Stimulated activated CD4-positive, alpha-beta T cell treated with anti-CD3 and anti-CD28 coated beads, Interleukin-15, amount 100 ng/mL, for 48 hours (primary cell): Measurements from ENCODE around the gene PATJ.

Experiments used
- DNase-seq, 2 donors: peaks; one replicate each; pipeline ENCODE4 v3.0.0-alpha.2; 2020; ENCODE audit warnings: low read depth in 2 of 2

The PATJ gene

DNA sequence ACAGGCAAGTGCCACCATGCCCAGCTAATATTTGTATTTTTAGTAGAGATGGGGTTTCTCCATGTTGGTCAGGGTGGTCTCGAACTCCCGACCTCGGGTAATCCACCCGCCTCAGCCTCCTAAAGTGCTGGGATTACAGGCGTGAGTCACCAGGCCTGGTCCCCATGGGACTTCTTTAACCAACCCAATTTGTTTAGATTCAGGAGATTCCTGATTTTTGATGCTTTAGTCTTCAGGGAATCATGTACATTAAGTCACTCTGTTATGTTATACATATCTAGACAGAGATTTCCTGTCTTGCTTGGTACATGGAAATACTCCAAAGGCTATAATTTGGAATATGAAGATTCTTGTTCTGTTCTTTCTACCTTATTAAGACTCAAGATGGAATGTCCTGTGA, 250.0 kb downstream of the PATJ start:
- DNase-seq, result no peak

- no peak for DNase-seq
These were observed 251.2 kb downstream of the PATJ start for GRCh38 chr1:61993331-61993961.

GRCh38 chr1:61995641-61996040, 253.4 kb downstream of the PATJ start:
- DNase-seq, result no peak

DNA sequence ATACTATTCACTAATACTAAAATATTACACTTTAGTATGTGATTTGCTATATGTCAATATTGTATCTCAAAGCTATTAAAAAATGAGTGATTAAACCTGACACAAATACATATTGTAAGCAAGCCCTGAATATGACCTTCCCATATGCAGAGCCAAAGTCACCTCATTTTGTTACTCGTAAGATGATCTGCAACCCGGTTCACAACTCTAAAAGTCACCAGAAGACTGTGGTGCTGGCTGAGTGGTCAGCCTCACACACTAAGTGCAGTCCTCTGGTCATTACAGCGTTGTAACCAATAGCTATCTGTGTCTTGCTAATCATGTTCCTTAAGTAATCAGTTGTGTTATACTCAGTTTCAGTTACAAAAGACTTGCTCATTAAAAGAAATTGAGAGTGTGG, 254.8 kb downstream of the PATJ start:
- DNase-seq, result no peak

GRCh38 chr1:62003777-62004176, 261.5 kb downstream of the PATJ start:
- DNase-seq, result no peak

DNA sequence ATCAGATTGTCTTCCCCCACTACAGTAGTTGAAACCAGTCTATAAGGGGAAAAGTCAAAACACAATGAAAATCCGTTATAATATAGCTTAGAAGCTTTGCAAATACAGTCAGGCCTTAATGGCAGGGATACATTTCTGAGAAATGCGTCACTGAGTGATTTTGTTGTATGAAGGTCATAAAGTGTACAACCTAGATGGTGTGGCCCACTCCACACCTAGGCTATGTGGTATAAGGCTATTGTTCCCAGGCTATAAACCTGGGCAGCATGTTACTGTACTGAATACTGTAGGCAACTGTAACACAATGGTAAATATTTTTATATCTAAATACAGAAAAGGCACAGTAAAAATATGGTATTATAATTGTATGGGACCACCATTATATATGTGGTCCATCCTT, 264.4 kb downstream of the PATJ start:
- DNase-seq, result no peak

DNA sequence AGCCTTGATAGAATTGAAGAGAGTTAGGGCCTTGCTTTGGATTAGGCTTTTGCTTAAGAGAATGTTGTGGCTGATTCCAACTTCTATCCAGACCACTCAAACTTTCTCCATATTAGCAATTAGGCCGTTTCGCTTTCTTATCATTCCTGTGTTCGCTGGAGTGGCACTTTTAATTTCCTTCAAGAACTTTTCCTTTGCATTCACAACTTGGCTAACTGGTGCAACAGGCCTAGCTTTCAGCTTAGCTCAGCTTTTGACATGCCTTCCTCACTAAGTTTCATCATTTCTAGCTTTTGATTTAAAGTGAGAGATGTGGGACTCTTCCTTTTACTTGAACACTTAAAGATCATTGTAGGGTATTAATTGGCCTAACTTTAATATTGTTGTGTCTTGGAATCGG, 268.7 kb downstream of the PATJ start:
- no peak for DNase-seq

GRCh38 chr1:62012095-62012494, 269.8 kb downstream of the PATJ start:
- DNase-seq, result no peak

DNA sequence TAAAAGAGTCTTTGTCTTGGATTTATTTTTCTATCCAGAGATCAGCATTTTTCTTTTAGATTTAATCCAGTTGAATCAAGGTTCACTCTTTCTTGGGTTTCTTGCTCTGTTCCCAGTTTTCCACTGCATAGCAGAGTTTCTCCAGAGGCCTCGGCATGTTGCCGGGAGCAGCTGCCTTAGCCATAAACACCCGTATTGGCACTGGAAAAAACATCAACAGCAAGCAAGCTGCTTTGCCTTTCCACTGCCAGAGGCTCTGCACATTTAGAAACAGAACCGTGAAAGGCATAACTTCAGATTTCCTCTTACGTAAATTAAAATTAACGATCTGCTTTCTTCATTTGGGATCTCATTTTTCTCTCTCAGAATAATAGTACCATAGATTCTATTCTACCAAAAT, 270.6 kb downstream of the PATJ start:
- DNase-seq, result no peak

DNA sequence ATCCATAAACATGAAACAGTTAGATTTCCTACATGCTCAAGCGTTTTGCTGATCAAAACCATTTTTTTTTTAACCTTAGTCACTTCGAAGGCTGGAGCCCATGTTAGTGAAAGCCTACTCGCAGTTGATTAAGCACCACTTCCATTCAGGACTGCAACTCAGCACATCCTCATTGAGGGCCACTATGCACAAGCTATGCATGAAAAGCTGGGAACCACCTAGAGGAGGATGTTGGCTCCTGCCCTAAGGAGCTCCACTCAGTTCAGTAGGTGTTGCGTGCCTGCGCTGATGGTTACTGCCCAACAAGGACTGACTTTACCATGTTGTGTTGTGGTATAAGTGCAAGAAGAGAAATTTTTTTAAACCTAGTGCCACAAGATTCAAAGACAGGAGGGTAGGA, 271.0 kb downstream of the PATJ start:
- DNase-seq, result no peak

DNA sequence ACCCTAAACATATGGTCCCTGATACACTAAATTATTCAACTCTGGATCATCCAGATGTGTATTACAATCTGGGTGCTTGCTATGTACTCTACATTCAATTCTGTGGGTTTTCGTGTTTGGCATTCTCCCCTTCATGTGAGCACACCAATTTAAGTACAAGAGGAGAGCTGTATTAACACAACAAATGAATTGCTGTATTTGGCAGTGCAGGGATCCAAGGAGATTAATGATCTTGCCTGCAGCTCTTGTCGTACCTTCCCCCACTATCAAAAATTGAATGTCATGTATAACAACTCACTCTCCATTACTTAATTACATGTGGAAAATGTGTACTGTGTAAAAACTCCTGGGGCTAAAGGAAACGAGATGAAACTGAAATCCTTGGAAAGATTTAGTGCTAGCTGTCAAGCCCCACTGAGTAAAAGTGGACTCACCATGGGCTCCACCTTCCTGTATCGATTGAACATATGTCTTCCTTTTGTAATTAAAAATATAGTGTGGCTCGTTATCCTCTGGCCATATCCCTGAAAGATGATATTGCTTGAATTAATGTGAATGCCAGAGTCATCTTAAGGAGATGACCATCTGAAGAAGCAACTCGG, 280.2 kb downstream of the PATJ start:
- no peak for DNase-seq

DNA sequence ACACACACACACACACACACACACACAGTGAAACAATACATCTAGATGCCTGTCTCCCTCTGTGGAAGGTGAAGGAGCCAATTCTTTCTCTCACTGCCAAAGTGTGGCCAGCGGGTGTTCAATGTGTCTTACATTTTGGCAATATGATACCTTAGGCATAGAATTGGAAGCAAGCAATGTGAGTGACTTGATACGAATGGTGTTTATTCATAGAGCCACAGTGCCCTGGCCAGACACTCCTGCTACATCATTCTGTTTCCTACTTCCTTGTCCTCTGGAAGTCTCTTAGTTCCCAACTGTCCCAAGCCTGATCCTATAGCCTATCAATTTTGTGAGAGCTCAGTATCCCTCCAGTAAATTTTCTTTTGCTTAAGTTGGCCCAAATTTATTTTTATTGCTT, 282.4 kb downstream of the PATJ start:
- no peak for DNase-seq

DNA sequence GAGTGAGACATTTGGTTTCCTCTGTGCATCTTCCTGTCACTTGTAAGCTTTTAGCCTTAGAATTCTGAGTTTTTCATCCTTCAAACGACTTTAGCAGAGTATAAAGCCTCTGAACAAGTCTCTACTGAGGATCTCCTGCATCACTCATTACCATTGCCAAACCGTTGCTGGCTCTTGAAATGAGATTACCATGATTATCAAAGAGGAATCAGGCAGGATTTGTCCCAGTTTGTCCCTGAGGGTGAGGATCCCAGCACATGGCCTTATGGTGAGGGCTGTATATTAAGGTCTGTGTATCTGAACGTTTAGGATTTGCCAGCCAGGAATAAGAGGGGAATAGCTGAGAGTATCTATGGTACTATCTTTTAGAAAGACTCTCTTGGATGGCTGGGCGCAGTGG, 282.9 kb downstream of the PATJ start:
- no peak for DNase-seq

DNA sequence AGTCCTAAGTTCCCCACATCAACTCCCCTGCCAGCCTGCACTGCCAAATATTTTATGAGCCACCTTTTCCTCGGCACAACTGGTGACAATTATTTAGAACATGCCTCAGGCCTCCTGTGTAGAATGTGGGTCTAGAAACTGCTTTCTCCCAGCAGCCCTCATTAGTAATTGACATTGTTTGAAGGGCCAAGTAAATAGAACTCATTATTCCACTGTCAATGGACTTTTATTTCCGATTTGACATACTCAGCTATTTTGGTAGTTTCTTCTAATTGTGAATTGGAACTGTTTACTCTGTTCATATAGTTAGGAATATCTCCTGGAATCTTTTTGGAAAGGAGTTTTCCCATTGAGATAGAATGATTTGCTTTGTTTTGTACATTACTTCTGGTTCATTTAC, 283.6 kb downstream of the PATJ start:
- DNase-seq, result no peak

DNA sequence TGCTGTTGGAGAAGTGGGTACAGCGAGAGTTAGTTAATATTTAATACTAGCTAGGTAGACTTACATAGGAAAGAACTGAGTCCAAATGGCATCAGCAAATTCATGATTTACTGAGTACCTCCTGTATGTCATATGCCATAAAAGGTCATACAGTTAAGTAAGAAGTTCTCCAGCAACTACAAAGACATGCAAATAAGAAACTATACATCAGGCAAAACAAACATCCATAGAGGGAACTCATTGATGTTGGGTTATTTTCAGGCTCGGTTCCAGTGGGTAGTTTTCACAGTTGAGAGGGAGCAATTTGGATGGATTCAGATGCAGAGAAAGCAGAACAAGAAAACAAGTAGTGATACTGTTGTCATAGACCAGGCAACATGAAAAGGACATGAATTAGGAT, 287.4 kb downstream of the PATJ start:
- no peak for DNase-seq

GRCh38 chr1:62034790-62035189, 292.5 kb downstream of the PATJ start:
- no peak for DNase-seq

GRCh38 chr1:62037274-62037673, 295.0 kb downstream of the PATJ start:
- no peak for DNase-seq

- no peak for DNase-seq
These were observed 296.5 kb downstream of the PATJ start for GRCh38 chr1:62038594-62039284.

DNA sequence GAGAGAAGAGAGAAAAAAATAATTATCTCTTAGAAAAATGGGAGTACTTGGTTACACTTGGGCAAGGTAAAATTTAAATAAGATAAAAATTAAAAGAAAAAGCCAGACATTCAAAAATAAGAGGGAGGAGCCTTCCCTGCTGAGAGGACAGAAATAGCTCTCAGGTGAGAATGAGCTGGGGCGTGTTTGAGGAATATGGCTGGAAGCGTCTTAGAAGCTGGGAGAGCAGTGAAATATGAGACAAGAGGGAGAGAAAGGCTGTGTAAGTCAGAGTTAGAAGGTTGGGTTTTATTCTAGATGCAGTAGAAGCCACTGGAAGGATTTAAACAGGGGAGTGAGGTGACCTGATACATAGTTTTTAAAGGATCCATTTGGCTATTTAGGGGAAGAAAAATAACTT, 298.2 kb downstream of the PATJ start:
- DNase-seq, result no peak

- no peak for DNase-seq
These were observed 298.7 kb downstream of the PATJ start for GRCh38 chr1:62040973-62041372.

- no peak for DNase-seq
These were observed 300.9 kb downstream of the PATJ start for GRCh38 chr1:62043154-62043553.

GRCh38 chr1:62045574-62045973, 303.3 kb downstream of the PATJ start:
- DNase-seq, result no peak

DNA sequence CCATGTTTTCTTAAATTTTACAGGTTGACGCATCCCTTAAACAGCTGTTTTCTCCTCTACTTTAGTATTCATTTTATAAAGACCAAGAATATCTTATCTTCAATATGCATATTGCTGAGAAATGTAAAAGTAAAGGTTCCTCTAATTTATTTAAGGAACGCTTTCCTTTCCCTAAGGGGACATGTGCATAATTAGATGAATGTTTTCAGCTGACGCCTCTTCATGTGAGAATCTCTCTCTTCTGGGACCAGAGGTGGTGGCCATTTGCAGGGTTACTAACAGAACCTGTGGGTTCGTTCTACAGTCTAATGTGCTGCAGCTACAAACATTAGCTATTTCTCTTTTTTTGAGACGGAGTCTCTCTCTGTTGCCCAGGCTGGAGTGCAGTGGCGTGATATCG, 304.6 kb downstream of the PATJ start:
- no peak for DNase-seq

- no peak for DNase-seq
These were observed 307.9 kb downstream of the PATJ start for GRCh38 chr1:62050165-62050564.
